ENCODE data around the gene ZSWIM3. TPM values are rescaled to one million over a fixed set of nuclear protein-coding genes. Genes with fewer than 3 reads are reported as not detected.
A peak's percentile ranks its signal among the peaks of the same experiment; 100 is the strongest.

Gene ZSWIM3
- total and polyA plus RNA-seq, 2 of the 13 experiments (the other 11 are each of a cell fraction or from before 2014, with no cell fraction given): 5.2 to 5.8 TPM

- TF ChIP-seq CEBPZ (IDR thresholded peaks at IDR 0.05; ENCODE audit: low read length): no peak
- TF ChIP-seq RORA (CRISPR knock-in tag; IDR thresholded peaks at IDR 0.05): no peak
- TF ChIP-seq ZSCAN31 (CRISPR knock-in tag; IDR thresholded peaks at IDR 0.05; ENCODE audit: low read depth): 0 out of 2 replicates have a peak, but pooled peaks have one; percentile 40
- no peak for TF ChIP-seq REPIN1 (CRISPR knock-in tag; IDR thresholded peaks at IDR 0.05; ENCODE audit: borderline replicate concordance, low read depth)
- TF ChIP-seq YY1 (IDR thresholded peaks at IDR 0.05; ENCODE audit: insufficient read depth, insufficient replicate concordance, low read depth, low read length): no peak
- TF ChIP-seq KDM1A (CRISPR knock-in tag; IDR thresholded peaks at IDR 0.05): peak; percentile 38; the same call in 1 of the 2 replicates
- no peak for TF ChIP-seq LRRFIP1 (CRISPR knock-in tag; conservative IDR thresholded peaks at IDR 0.05)
- no peak for TF ChIP-seq ZNF275 (CRISPR knock-in tag; IDR thresholded peaks at IDR 0.05; ENCODE audit: borderline replicate concordance)
- peak; percentile 58; the same call in 1 of the 2 replicates for TF ChIP-seq PHF21A (CRISPR knock-in tag; IDR thresholded peaks at IDR 0.05)
- no peak for TF ChIP-seq ZNF224 (CRISPR knock-in tag; IDR thresholded peaks at IDR 0.05)
- no peak; the same call in 1 of the 2 replicates for TF ChIP-seq ZNF556 (CRISPR knock-in tag; IDR thresholded peaks at IDR 0.05; ENCODE audit: borderline replicate concordance)
- no peak for TF ChIP-seq ZBTB43 (CRISPR knock-in tag; conservative IDR thresholded peaks at IDR 0.05)
- TF ChIP-seq ZNF441 (CRISPR knock-in tag; IDR thresholded peaks at IDR 0.05; ENCODE audit: borderline replicate concordance): no peak
- TF ChIP-seq ZNF264 (CRISPR knock-in tag; IDR thresholded peaks at IDR 0.05): 0 out of 2 replicates have a peak, but pooled peaks have one; percentile 22
- no peak for TF ChIP-seq ZNF841 (CRISPR knock-in tag; IDR thresholded peaks at IDR 0.05; ENCODE audit: borderline replicate concordance)
- no peak for TF ChIP-seq BCLAF1 (IDR thresholded peaks at IDR 0.05)
Measured at GRCh38 chr20:45861221-45862075, 4.0 kb downstream of the ZSWIM3 start (continued).

All from HepG2 (cell line).